Osteoblast (primary cell): Measurements from ENCODE around the gene SEPTIN8. TPM values are rescaled to one million over a fixed set of nuclear protein-coding genes. Genes with fewer than 3 reads are reported as not detected.

Experiments used
- DNase-seq: peaks from one replicate; pipeline ENCODE4 v3.0.0; 2011; ENCODE audit warnings: low spot score, mixed read lengths; ENCODE audit not compliant: insufficient read length; ENCODE audit errors: missing footprints
- H2AFZ ChIP-seq: 2 replicates; pipeline ENCODE4 v1.6.0; 2011; ENCODE audit warnings: mild to moderate bottlenecking, low read length
- H3K27ac ChIP-seq: 2 replicates; pipeline ENCODE4 v1.5.1; 2011; ENCODE audit warnings: mild to moderate bottlenecking, low read depth, low read length, moderate library complexity
- H3K27me3 ChIP-seq: 2 replicates; pipeline ENCODE4 v1.6.0; 2012; ENCODE audit warnings: mild to moderate bottlenecking, control low read depth, inconsistent platforms, low read length, moderate library complexity; ENCODE audit not compliant: insufficient read depth
- H3K36me3 ChIP-seq: 2 replicates; pipeline ENCODE4 v1.5.1; 2011; ENCODE audit warnings: mild to moderate bottlenecking, low read length, control low read depth, moderate library complexity; ENCODE audit not compliant: insufficient read depth
- H3K4me1 ChIP-seq: 2 replicates; pipeline ENCODE4 v1.5.1; 2011; ENCODE audit warnings: mild to moderate bottlenecking, low read length, control low read depth, moderate library complexity; ENCODE audit not compliant: insufficient read depth
- H3K4me2 ChIP-seq: 2 replicates; pipeline ENCODE4 v1.6.0; 2011; ENCODE audit warnings: mild to moderate bottlenecking, low read length; ENCODE audit not compliant: insufficient read depth
- H3K4me3 ChIP-seq: fragments of 200-600 bp; sonication (generic); 3 replicates; pipeline ENCODE4 v1.5.1; 2012; ENCODE audit warnings: mild to moderate bottlenecking, low read length, inconsistent platforms; ENCODE audit not compliant: insufficient read depth
- H3K79me2 ChIP-seq: 2 replicates; pipeline ENCODE4 v1.6.0; 2012; ENCODE audit warnings: mild to moderate bottlenecking, low read length, control low read depth, inconsistent platforms; ENCODE audit not compliant: insufficient read depth
- H3K9me3 ChIP-seq: 2 replicates; pipeline ENCODE4 v1.5.1; 2011; ENCODE audit warnings: low read depth, low read length, control low read depth
- H4K20me1 ChIP-seq: 2 replicates; pipeline ENCODE4 v1.6.0; 2012; ENCODE audit warnings: mild to moderate bottlenecking, low read length, control low read depth; ENCODE audit not compliant: insufficient read depth
- total RNA-seq: library from RNA; depleted of rRNA; stranded (reverse); fragments of >200 nt; gene quantifications from 2 replicates; pipeline ENCODE4 v1.2.3, GENCODE V29; 2012
- TF ChIP-seq, protein P1 (sequence below): IDR thresholded peaks from 2 replicates; pipeline ENCODE4 v1.5.1; 2011; ENCODE audit warnings: mild to moderate bottlenecking, low read depth, low read length, moderate library complexity; ENCODE audit errors: extremely low read depth

Gene SEPTIN8
- total RNA-seq, 1 donor = 33.7 TPM

- no peaks in the 10 kb centered on the region for H3K79me2 ChIP-seq
- no peak for DNase-seq
- no peaks in the 10 kb centered on the region for H3K9me3 ChIP-seq
- no peak overlapping the region for H2AFZ ChIP-seq
- H3K27me3 ChIP-seq = peaks cover 47% of the 10 kb centered on the region
- H4K20me1 ChIP-seq = no peaks in the 10 kb centered on the region
- TF ChIP-seq, protein P1, sequence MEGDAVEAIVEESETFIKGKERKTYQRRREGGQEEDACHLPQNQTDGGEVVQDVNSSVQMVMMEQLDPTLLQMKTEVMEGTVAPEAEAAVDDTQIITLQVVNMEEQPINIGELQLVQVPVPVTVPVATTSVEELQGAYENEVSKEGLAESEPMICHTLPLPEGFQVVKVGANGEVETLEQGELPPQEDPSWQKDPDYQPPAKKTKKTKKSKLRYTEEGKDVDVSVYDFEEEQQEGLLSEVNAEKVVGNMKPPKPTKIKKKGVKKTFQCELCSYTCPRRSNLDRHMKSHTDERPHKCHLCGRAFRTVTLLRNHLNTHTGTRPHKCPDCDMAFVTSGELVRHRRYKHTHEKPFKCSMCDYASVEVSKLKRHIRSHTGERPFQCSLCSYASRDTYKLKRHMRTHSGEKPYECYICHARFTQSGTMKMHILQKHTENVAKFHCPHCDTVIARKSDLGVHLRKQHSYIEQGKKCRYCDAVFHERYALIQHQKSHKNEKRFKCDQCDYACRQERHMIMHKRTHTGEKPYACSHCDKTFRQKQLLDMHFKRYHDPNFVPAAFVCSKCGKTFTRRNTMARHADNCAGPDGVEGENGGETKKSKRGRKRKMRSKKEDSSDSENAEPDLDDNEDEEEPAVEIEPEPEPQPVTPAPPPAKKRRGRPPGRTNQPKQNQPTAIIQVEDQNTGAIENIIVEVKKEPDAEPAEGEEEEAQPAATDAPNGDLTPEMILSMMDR = no peak
- H3K4me1 ChIP-seq = peaks cover 16% of the 10 kb centered on the region
- no peak overlapping the region for H3K4me3 ChIP-seq
- no peak overlapping the region for H3K4me2 ChIP-seq
- H3K36me3 ChIP-seq = no peaks in the 10 kb centered on the region
- H3K27ac ChIP-seq = no peak overlapping the region
These were observed 35.2 kb upstream of the SEPTIN8 start for GRCh38 chr5:132812123-132812765.

GRCh38 chr5:132810605-132811004, 33.6 kb upstream of the SEPTIN8 start:
- Histone ChIP-seq H3K36me3 (no peaks in the 10 kb centered on the region), H3K4me3 (no peak overlapping the region), H3K4me2 (no peak overlapping the region), H3K79me2 (no peaks in the 10 kb centered on the region), H2AFZ (no peak overlapping the region), H3K4me1 (peaks cover 6% of the 10 kb centered on the region), H3K27me3 (peaks cover 47% of the 10 kb centered on the region), H3K27ac (no peak overlapping the region), H3K9me3 (no peaks in the 10 kb centered on the region), H4K20me1 (no peaks in the 10 kb centered on the region)
- TF ChIP-seq, protein P1 = no peak
- DNase-seq = no peak

GRCh38 chr5:132808866-132809265, 31.8 kb upstream of the SEPTIN8 start:
- Histone ChIP-seq H3K4me2 (no peak overlapping the region), H3K4me3 (no peak overlapping the region), H3K4me1 (no peaks in the 10 kb centered on the region), H3K27ac (no peak overlapping the region), H3K9me3 (no peaks in the 10 kb centered on the region), H3K36me3 (no peaks in the 10 kb centered on the region), H3K79me2 (no peaks in the 10 kb centered on the region), H4K20me1 (no peaks in the 10 kb centered on the region), H2AFZ (no peak overlapping the region), H3K27me3 (peaks cover 39% of the 10 kb centered on the region)
- TF ChIP-seq, protein P1 = no peak
- DNase-seq = peak; percentile 44

DNA sequence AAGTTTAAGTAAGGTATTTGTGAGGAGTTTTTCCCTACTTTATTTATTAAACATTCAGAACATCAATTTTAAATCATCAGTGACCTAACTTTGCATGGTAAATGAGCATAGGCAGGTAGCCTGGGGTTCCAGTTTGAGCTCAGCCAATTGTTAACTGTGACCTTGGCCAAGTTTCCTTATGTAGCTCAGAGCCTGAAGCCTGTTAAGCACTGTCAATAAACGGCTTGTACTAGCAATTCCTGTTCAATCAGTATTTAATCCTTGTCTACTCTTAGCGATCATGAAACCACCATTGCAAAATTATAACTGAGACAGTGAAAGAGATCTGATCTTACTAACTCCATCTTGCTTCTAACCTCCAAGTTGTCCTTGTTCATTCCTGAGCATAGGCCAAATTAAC, 31.4 kb upstream of the SEPTIN8 start:
- Histone ChIP-seq H4K20me1 (no peaks in the 10 kb centered on the region), H3K36me3 (no peaks in the 10 kb centered on the region), H3K4me2 (no peak overlapping the region), H3K27me3 (peaks cover 35% of the 10 kb centered on the region), H2AFZ (no peak overlapping the region), H3K4me1 (no peaks in the 10 kb centered on the region), H3K79me2 (no peaks in the 10 kb centered on the region), H3K27ac (no peak overlapping the region), H3K4me3 (no peak overlapping the region), H3K9me3 (no peaks in the 10 kb centered on the region)
- DNase-seq = no peak
- TF ChIP-seq, protein P1 = no peak
